ENCODE results near the gene TBRG4.
"Not testable (repeated sequence)": the region's sequence is repeated elsewhere in the genome, so short reads cannot be mapped to it uniquely, and the experiment has no call there.

TBRG4 gene

DNA sequence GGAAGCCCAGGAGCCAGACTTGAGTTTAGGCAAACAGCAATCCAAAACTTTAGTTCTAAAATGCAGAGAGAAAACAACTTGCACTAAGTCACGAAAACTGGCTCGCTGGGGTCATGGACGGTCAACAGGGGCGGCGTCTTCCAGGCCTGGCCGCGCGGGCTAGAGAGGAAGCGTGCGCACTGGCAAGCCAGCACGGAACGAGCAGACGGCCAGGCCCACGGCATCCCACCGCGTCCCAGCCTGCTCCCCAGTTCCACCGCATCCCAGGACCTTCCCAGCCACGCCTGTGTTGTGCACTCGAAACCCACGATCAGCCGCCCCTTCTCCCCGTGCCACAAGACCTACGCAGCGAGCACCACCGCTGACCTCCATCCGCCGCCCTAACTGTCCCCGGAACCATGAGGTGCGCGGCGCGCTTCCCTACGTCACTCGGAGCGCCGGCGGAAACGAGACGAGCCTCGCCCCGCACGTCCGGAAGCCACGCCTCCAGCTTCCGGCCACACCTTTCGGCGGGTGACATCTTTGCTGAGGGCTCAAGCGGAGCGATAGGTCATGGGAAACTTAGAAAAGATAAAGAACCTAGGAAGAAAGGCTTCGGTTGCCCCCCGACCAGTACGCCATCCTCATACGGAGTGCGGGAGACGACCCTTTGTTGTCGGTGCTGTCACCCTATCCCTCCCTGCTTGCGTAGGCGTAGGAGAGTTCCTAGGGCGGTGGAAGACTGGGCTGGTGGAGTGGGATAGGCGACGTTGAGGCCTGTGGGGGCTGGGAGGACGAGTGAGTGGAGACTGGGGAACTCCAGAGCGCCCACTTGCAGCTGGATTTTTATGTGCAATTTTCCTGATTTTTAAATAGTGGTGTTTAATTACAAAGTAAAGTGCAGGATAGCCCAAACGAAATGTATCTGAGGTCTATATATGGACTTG, at the start of gene TBRG4:
TBRG4 (minus strand) TSS at position 400 of the 926 bp plus-strand sequence. CDS start 2,460 bp downstream, outside the sequence.
- DNase-seq (ENCODE audit: low read depth in 1 of 2, low spot score in 1 of 2), result peak; percentile 81 to 91

DNA sequence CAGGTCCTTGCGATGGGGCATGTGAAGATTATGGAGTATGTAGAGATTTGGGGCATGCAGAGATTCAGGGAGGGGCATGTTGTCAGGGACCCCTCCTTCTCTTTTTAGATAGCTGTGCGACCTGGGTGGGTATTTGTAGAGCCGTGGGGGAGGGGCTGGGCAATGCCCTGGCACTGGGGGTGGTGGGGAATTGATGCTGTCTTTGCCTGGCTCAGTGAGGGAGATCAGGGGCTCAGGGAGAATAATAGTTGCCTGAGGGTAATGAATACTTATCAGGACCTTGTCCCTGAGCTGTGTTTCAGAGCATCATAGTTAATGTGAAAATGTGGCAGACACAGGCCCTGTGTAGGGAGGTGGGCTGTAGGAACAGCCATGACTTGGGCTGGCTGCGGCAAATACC, 49.6 kb upstream of the TBRG4 start:
- DNase-seq (ENCODE audit: low read depth in 1 of 2, low spot score in 1 of 2), result no peak

DNA sequence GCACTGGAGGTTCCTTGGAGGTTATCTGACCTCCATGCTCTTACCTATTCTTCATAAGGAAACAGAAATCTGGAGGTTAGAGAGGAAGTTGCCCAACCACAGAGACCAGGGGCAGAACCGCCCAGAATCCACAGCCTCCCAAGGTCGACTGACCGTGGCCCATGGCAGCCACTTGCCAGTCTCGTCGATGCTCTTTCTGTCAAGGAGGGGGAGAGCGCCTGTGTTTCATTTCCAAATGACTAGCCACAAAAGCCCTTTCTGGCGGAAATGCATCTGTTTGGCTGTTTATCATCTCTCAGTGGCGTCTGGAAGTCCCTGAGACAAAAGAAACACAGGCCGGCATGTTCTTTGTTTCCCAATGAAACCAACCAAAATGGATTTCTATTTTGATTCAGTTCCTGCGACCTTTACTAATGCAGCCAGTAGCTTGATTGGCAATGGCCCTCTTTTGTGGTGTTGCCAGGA, 49.0 kb upstream of the TBRG4 start:
- DNase-seq (ENCODE audit: low read depth in 1 of 2, low spot score in 1 of 2), result no peak

DNA sequence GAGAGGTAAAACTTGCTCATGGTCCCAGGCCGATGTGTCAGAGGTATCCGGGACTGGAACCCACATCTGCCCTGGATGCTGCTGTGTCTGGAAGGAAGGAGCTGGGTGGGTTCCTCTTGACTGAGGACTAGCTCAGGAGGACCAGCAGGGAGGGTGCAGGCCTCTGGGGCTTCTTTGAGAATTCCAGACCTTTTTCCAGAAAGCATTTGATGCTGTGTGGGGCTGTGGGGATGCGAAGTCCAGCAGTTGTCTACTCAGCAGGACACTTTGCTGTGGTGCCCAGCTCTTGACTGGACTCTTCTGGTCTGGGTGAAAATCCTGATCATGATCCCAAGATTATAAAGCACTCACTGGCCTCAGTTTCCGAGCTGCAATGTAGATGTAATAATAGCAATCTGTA, 47.8 kb upstream of the TBRG4 start:
- no peak for DNase-seq (ENCODE audit: low read depth in 1 of 2, low spot score in 1 of 2)

DNA sequence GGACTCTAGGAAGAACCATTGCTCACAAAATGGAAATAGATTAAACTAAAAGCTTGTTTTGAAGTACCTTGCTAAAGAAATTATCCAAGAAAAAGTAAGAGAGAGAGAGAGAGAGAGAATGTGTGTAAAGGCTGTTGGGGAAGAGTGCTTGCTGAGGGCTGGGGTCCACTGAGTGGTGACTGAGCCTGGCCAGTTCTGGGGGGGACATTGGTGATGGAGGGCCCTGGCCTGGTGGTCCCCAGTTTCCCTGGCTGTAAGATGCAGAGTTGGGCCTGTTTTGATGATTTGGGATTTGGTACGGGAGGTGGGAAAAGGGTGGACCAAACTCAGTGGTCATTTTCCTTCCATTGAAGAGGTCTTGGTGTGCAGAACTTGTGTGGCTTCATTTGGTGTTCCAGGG, 47.0 kb upstream of the TBRG4 start:
- no peak for DNase-seq (ENCODE audit: low read depth in 1 of 2, low spot score in 1 of 2)

DNA sequence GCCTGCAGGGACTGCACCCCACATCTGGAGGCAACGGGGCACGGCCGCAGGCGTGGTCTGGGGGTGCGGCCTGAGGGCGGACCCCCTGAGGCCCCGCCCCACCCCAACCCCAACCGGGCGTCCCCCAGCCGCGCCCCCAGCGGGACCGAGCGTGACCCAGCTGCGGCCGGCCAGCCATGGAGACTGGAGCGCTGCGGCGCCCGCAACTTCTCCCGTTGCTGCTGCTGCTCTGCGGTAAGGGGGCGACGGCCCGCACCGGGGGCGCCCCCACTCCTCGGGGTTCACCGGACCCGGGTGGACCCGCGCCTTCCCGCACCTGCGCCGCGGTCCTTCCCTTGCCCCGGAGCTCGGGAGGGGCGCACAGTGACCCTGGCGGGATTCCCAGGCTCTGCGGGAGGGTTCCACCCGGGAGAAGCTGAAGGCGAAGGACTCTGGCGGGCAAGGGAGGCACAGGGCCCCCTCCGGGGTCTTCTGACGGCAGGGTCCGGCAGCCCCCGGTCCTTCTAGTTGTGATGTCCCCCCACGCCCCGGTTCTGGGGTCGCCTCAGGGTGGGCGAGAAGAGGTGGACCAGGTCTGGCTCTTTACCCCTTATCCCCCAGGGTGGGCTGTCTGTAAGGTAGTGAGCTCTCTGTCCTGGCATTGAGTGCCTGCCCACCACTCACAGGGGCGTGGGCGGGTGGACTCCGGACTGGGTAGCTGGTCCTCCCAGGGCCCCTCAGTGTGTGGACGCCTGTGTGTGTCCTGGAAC, 46.3 kb upstream of the TBRG4 start, which contains the start of gene RAMP3:
RAMP3 (plus strand) TSS at position 139 of the 749 bp plus-strand sequence; CDS start at position 177, 38 bp downstream.
- DNase-seq (ENCODE audit: low read depth in 1 of 2, low spot score in 1 of 2), result no peak

DNA sequence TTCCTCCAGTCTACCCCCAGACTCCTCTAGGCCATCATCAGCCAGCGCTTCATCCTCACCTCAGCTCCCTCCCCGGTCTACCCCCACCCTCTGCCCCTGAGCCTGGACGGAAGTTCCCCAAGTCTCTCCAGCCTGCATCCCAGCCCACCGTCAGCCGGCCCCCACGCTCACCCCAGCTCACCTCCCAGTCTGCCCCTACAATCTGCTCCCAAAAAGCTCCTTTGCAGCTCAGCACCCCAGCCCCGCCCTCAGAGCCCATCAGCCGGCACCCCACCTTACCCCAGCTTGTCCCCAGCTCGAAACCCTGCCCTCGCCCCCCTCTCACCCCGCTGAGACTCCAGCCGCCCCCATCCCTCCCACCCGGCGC, 45.8 kb upstream of the TBRG4 start:
- no peak for DNase-seq (ENCODE audit: low read depth in 1 of 2, low spot score in 1 of 2)

DNA sequence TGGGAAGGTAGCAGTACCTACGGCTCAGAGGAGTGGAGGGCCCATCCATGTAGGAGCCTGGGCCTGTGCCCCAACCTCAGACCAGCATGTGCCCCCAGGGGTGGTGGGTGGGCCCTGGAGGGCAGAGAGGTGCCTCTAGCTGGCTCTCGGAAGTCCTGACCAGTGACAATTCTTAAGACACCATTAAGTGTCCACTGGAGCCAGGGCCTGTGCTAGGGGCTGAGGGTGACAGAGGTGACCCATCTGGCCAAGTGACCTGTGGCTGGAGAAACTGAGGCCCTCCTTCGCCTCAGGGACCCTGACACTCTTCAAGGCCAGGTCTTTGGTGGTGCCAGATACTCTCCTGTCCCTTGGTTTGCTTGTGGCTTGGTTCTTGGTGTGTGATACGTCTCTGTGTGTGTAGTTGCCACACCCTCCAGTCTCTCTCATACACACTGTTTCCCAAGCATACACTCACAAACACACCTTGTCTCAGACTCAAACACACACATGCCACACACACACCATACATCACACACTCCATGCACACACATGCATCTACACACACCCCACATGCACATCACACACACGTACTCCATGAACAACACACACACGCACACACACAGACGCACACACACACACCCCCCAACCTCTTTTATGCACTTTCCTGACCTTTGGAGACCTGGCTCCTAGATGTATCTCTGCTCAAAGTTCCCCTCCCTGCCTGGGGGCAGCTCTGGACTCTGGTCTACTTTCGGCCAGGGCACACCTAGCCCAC, 45.2 kb upstream of the TBRG4 start:
- no peak for DNase-seq (ENCODE audit: low read depth in 1 of 2, low spot score in 1 of 2)

DNA sequence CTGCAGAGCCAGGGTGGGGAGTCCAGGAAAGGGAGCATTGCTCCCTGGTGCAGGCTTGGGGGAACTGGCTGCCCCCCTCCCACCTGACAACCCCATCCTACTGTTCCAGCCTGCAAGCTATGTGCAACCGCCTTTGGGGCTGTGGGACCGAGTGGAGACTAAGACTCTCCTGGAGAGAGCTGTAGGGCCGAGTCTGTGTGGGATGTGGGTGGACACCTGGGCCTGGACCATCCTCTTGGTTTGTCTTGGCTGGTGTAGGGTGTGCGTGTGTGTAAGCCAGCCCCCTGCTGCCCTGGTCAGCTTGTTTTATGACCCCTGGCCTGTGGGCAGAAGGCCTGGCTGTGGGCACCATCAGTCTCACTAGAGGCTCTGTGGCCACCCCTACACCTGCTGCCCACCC, 44.4 kb upstream of the TBRG4 start:
- DNase-seq (ENCODE audit: low read depth in 1 of 2, low spot score in 1 of 2), result no peak

DNA sequence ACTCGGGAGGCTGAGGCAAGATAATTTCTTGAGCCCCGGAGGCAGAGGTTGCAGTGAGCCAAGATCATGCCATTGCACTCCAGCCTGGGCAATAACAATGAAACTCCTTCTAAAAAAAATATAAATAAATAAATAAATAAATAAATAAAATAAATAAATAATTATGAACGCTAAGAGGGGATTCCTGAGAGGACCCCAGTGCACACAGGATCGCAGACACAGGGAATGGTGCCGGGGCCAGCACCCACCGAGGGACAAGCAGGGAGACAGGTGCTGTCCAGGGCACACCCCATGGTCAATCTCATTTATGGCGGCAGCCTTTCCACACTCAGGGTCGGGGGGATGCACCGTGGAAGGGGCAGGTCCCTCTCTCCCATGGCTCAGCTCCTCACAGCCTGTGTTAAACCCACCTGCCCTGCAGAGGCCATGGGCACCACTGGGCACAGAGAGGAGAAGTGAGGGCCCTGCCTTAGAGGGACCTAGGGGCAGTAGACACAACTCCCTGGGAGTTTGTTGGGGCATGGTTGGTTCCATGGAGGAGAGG, 43.9 kb upstream of the TBRG4 start:
- no peak for DNase-seq (ENCODE audit: low read depth in 1 of 2, low spot score in 1 of 2)

DNA sequence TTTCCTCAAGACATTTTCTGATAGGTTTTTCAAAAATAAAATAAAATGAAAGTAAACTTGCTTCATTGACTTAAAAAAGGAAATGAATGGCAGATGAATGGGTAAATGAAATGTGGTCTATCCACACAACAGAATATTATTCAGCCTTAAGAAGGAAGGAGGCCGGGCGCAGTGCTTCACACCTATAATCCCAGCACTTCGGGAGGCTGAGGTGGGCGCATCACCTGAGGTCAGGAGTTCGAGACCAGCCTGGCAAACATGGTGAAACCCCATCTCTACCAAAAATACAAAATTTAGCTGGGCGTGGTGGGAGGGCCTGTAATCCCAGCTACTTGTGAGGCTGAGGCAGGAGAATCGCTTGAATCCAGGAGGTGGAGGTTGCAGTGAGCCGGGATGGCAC, 42.4 kb upstream of the TBRG4 start:
- not testable (repeated sequence) for DNase-seq (ENCODE audit: low read depth in 1 of 2, low spot score in 1 of 2)

DNA sequence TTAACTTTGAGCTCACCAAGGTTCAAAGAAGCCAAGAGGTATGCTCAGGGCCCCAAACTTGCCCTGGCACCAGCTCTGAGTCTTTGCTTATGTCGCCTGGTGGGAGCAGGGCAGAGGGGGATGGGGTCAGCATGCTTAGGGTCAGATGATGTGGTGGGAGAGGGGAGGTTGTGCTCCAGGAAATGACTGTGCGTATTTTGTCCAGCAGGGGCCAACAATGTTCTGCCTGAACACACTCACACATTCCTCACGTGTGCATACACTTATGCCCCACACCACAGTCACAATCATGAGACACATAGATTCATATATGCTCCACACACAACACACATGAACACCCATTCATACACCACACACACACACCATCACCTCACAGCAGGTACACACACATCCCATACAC, 41.7 kb upstream of the TBRG4 start:
- no peak for DNase-seq (ENCODE audit: low read depth in 1 of 2, low spot score in 1 of 2)

DNA sequence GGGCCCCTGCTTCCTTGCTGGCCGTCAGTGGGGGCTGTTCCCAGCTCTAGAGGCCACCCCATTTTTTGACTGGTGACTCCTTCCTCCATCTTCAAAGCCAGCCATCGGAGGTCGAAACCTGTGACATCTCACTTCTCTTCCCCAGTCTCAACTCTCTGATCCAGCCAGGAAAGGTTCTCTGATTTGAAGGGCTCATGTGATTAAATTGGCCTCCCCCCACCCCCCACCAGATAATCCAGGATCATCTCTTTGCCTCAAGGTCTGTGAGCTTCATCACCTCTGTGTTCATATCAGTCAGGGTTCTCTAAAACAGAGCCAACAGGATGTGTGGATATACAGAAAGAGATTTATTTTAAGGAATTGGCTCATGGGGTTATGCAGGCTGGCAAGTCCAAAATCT, 40.5 kb upstream of the TBRG4 start:
- DNase-seq (ENCODE audit: low read depth in 1 of 2, low spot score in 1 of 2), result no peak

DNA sequence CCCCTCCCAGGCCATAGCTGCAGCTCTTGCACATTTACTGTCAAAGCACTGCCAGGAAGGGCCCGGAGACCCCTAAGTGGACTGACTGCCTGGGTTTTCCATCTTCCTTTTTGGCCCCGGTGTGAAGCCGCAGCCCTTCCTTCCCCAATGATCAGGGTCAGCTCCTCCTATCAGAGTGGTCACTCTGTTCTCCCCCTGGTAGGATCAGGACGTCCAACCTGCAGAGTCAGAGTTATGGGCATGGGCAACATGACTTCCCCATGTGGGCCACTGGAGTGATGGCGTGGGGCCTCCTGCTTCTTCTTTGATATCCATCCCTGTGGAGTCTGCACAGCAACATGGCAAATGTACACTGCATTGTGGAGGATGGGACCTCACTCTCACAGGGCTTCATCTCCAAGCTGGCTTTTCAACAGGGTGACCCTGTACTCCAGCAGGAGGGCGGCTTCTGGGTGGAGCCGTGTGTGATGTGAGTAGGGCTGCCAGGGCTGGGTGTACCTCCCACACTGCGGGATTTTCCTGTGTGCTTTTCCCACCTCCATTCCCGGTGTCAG, 39.7 kb upstream of the TBRG4 start:
- DNase-seq (ENCODE audit: low read depth in 1 of 2, low spot score in 1 of 2), result no peak

DNA sequence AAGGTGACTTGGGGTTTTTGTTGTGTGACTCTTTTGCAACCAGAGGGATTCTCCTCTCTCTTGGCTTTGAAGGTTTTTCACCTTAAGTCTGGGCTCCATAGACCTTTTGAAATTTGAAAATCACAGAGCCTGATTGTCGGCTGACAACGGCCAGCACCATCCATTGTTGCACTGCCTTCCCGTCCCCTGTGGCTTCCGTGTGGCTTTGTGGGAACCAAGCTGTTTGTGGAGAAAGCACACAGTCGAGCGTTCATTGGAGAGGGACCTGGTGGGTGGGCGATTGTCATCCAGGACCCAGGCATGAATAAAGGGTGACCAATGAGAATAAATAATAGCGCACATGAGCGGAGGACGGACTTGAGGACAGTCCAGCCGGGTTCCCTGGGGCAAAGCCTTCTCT, 38.7 kb upstream of the TBRG4 start:
- DNase-seq (ENCODE audit: low read depth in 1 of 2, low spot score in 1 of 2), result no peak

DNA sequence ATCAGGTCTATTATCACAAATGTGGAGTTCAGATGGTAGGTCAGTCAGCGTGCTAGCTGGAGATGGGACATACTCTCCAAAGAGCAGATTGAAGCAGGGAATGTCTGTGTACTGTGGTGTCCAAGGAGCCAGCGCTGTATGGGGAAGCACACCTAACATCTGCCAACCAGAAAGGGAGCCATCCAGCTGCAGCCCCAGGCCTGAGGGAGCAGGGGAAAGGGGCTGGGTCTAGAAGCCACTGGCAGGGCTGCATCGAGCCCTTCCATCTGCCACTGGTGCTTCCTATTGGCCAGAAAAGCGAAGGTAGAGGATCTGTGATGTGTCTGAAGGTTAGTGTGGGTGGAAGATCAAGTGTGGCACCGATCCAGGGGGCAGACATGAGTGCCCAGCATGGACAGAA, 38.1 kb upstream of the TBRG4 start:
- no peak for DNase-seq (ENCODE audit: low read depth in 1 of 2, low spot score in 1 of 2)

DNA sequence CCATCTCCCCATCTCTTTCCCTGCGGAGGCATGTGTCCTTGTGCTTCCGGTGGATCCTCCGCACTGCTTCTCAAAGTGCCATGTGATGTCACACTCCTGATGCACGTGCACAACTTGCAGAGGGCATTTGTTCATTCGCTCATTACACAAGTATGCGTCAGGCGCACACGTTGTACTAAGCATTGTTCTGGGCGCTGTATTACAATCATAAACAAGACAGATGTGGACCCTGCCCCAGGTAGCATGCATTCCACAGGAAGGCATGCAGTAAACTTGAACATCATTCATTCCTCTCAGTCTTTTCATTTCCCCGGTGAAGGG, 37.1 kb upstream of the TBRG4 start:
- no peak for DNase-seq (ENCODE audit: low read depth in 1 of 2, low spot score in 1 of 2)

DNA sequence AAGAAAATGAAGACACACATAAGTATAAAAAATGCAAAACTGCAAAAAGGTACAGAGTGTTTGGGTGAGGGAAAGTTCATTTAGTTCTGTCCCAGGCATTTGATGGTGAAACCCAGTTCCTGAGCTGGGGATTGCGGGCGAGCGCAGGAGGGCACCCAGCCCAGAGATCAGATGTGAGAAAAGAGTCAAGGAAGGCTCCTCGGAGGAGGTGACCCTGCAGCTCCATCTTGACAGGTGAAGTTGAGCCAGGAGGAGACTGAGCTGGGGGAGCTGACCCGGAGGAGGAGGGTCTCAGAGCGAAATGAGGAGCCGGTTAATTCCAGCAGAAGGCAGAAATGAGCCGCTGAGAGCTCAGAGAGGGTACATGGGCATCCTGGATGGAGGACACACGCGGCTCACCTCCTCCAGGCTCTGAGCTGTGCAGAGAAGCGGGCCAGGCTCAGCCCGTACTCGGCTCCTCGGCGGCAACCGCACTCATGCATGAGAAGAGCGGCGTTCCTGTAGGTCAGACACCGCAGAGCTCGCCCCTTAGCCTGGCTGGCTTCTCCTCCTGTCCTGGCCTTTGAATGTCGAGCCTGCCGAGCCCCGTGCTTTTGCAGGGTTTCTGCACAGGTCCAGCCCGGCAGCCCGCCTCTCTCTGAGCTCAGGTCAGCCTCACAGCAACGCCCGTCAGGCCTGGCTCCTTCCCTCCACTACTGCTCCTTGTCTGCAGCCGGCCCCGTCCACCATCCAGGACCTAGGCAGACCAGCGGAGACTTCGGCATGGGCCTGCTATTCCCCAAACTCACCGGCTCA, 36.6 kb upstream of the TBRG4 start:
- DNase-seq (ENCODE audit: low read depth in 1 of 2, low spot score in 1 of 2), result no peak

DNA sequence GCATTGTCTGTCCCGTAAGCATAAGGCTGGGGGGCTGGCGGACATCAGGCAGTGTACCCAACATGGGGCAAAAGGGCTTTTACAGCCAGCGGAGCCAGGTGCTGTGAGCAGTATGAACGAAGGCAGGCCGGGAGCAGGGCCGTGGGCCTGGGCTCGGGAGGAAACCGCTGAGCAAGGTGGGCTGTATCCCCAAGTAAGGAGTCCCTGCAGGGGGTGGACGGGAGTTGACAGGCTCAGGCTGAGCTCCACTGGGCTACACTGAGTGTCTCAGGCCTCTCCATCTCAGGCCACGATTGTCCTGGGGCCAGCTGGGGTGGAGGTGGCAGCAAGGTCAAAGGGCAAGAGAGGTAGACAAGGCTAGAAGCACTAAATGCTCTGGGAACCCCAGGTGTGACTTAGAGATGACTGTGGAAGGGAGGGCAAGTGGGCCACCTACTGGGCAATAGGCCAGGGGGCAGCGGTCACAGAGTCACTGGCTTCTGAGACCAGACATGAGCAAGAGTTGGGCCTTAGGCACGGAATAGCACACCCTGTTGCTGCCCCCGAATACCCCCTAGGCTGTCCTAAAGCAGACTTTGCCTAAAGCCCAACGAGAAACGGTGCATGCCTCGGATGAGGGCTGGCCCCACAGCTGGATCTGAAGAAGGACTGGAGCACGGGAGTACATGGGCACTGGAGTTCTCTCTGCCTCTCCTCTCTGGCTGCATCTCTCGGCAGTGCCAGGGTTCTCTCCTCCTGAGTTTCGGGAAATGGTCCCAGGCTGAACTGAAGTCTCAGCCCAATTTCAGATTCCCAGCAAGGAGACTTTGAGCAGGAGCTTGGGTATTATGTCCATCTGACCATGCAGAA, 35.3 kb upstream of the TBRG4 start:
- no peak for DNase-seq (ENCODE audit: low read depth in 1 of 2, low spot score in 1 of 2)

Data from stimulated activated CD4-positive, alpha-beta T cell treated with anti-CD3 and anti-CD28 coated beads, Interleukin-15, amount 100 ng/mL, for 1 hour (primary cell).